HG03139 (cell line): ENCODE measurements around the gene ATXN10.

Source experiments
- ATAC-seq: cut with Tn5 transposase; IDR thresholded peaks from one replicate; pipeline ENCODE4 v1.9.1; 2021; ENCODE audit not compliant: unreplicated experiment

Gene ATXN10

GRCh38 chr22:45818424-45819085 lies 146.9 kb downstream of the ATXN10 start:
- ATAC-seq, result no peak

- no peak for ATAC-seq
Measured at GRCh38 chr22:45819305-45819704, 147.7 kb downstream of the ATXN10 start.

GRCh38 chr22:45823336-45823735 lies 151.7 kb downstream of the ATXN10 start:
- no peak for ATAC-seq

GRCh38 chr22:45826520-45826919 lies 154.9 kb downstream of the ATXN10 start:
- no peak for ATAC-seq

GRCh38 chr22:45828841-45829240 lies 157.2 kb downstream of the ATXN10 start:
- no peak for ATAC-seq

- no peak for ATAC-seq
Measured at GRCh38 chr22:45830531-45831245, 159.1 kb downstream of the ATXN10 start.

GRCh38 chr22:45831394-45831793 lies 159.8 kb downstream of the ATXN10 start:
- ATAC-seq, result no peak

GRCh38 chr22:45832180-45832579 lies 160.5 kb downstream of the ATXN10 start:
- ATAC-seq, result no peak

GRCh38 chr22:45832959-45833580 lies 161.4 kb downstream of the ATXN10 start:
- no peak for ATAC-seq

GRCh38 chr22:45833613-45834012 lies 162.0 kb downstream of the ATXN10 start:
- no peak for ATAC-seq

GRCh38 chr22:45834241-45834640 lies 162.6 kb downstream of the ATXN10 start:
- no peak for ATAC-seq

GRCh38 chr22:45834795-45835194 lies 163.2 kb downstream of the ATXN10 start:
- ATAC-seq, result no peak

- no peak for ATAC-seq
Measured at GRCh38 chr22:45836418-45837169, 165.0 kb downstream of the ATXN10 start.

GRCh38 chr22:45837508-45837907 lies 165.9 kb downstream of the ATXN10 start:
- ATAC-seq, result no peak

GRCh38 chr22:45838305-45838887 lies 166.8 kb downstream of the ATXN10 start:
- ATAC-seq, result no peak

GRCh38 chr22:45840483-45840882 lies 168.8 kb downstream of the ATXN10 start:
- no peak for ATAC-seq

- no peak for ATAC-seq
Measured at GRCh38 chr22:45842291-45842991, 170.8 kb downstream of the ATXN10 start.

GRCh38 chr22:45843031-45843430 lies 171.4 kb downstream of the ATXN10 start:
- no peak for ATAC-seq

- ATAC-seq, result no peak
Measured at GRCh38 chr22:45843986-45844385, 172.4 kb downstream of the ATXN10 start.

- no peak for ATAC-seq
Measured at GRCh38 chr22:45845076-45845487, 173.4 kb downstream of the ATXN10 start.
